Neuron (in vitro differentiated cells): ENCODE data around the gene MED13L.

Experiments used
- H2AFZ ChIP-seq: one replicate; pipeline ENCODE4 v1.6.1; 2013; ENCODE audit warnings: low read depth, mild to moderate bottlenecking, inconsistent platforms, low read length, moderate library complexity
- H3K27me3 ChIP-seq: one replicate; pipeline ENCODE4 v1.6.1; 2013; ENCODE audit warnings: low read length; ENCODE audit not compliant: insufficient read depth
- H3K36me3 ChIP-seq: one replicate; pipeline ENCODE4 v1.6.1; 2013; ENCODE audit warnings: low read length; ENCODE audit not compliant: insufficient read depth
- H3K4me1 ChIP-seq: one replicate; pipeline ENCODE4 v1.6.1; 2013; ENCODE audit warnings: low read length; ENCODE audit not compliant: insufficient read depth
- H3K4me3 ChIP-seq: 2 replicates; pipeline ENCODE4 v1.5.1; 2013; ENCODE audit warnings: mild to moderate bottlenecking, low read length, moderate library complexity
- H3K9me3 ChIP-seq: one replicate; pipeline ENCODE4 v1.6.1; 2013; ENCODE audit warnings: low read length

Gene MED13L

DNA sequence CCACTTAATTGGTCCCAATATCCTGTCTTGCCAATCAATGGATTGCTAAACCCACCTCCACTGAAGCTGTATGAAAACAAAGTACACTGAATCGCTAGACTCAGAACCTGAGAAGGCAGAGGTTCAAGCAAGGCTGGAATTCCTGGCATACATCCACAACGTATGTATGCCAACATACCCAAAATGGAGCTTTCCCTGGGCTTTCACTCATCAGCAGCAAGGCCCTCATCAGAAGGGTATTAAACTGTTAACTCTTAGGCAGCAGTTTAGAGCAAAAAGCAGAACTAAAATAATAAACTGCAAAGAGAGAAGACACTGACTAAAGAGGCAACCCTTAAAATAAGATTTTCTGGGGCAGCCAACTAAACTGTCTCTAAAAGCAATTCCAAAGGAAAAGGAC is 13.6 kb downstream of the MED13L start:
- no peaks in the 10 kb centered on the region for H3K27me3 ChIP-seq
- H3K4me1 ChIP-seq: peaks cover 7% of the 10 kb centered on the region
- H3K4me3 ChIP-seq: no peak overlapping the region
- no peaks in the 10 kb centered on the region for H3K9me3 ChIP-seq
- H2AFZ ChIP-seq: no peak overlapping the region
- H3K36me3 ChIP-seq: no peaks in the 10 kb centered on the region

GRCh38 chr12:116263431-116263830 is 14.1 kb downstream of the MED13L start:
- Histone ChIP-seq H3K9me3 (no peaks in the 10 kb centered on the region), H3K4me1 (peaks cover 7% of the 10 kb centered on the region), H3K27me3 (no peaks in the 10 kb centered on the region), H3K36me3 (no peaks in the 10 kb centered on the region), H2AFZ (no peak overlapping the region), H3K4me3 (no peak overlapping the region)

- Histone ChIP-seq H3K36me3 (no peaks in the 10 kb centered on the region), H2AFZ (no peak overlapping the region), H3K4me3 (no peak overlapping the region), H3K9me3 (no peaks in the 10 kb centered on the region), H3K27me3 (no peaks in the 10 kb centered on the region), H3K4me1 (peaks cover 7% of the 10 kb centered on the region)
These were observed 14.8 kb downstream of the MED13L start for GRCh38 chr12:116262741-116263140.

GRCh38 chr12:116261525-116262100 is 15.9 kb downstream of the MED13L start:
- Histone ChIP-seq H3K4me1 (peaks cover 4% of the 10 kb centered on the region), H3K4me3 (no peak overlapping the region), H3K36me3 (no peaks in the 10 kb centered on the region), H3K9me3 (no peaks in the 10 kb centered on the region), H3K27me3 (no peaks in the 10 kb centered on the region), H2AFZ (no peak overlapping the region)

GRCh38 chr12:116259800-116260577 is 17.5 kb downstream of the MED13L start:
- no peaks in the 10 kb centered on the region for H3K36me3 ChIP-seq
- no peaks in the 10 kb centered on the region for H3K27me3 ChIP-seq
- no peaks in the 10 kb centered on the region for H3K4me1 ChIP-seq
- no peaks in the 10 kb centered on the region for H3K9me3 ChIP-seq
- no peak overlapping the region for H2AFZ ChIP-seq
- H3K4me3 ChIP-seq: no peak overlapping the region

GRCh38 chr12:116257826-116258225 is 19.7 kb downstream of the MED13L start:
- Histone ChIP-seq H2AFZ (no peak overlapping the region), H3K36me3 (no peaks in the 10 kb centered on the region), H3K9me3 (no peaks in the 10 kb centered on the region), H3K4me1 (no peaks in the 10 kb centered on the region), H3K27me3 (no peaks in the 10 kb centered on the region), H3K4me3 (no peak overlapping the region)

GRCh38 chr12:116257215-116257614 is 20.3 kb downstream of the MED13L start:
- H3K36me3 ChIP-seq: no peaks in the 10 kb centered on the region
- H2AFZ ChIP-seq: no peak overlapping the region

DNA sequence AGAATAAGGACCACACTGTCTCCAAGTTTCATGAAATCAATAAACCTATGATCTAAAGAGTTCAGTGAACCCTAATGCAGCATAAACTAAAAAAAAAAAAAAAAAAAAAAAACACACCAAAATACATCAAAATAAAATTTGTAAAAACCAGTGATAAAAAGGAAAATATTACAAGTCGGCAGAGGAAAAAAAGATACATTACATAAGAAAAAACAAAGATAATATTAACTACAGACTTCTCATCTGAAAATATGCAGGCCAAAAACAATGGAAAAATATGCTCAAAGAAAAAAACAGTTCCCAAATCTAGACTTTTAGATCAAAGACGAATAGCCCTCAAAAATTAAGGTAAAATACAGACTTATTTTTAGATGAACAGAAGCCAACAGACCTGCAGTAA is 27.6 kb downstream of the MED13L start:
- H3K4me3 ChIP-seq: no peak overlapping the region
- H3K27me3 ChIP-seq: no peaks in the 10 kb centered on the region
- H3K4me1 ChIP-seq: no peaks in the 10 kb centered on the region
- H3K36me3 ChIP-seq: no peaks in the 10 kb centered on the region
- no peak overlapping the region for H2AFZ ChIP-seq
- peaks cover 2% of the 10 kb centered on the region for H3K9me3 ChIP-seq

More at GRCh38 chr12:116257215-116257614, 20.3 kb downstream of the MED13L start:
- H3K9me3 ChIP-seq: no peaks in the 10 kb centered on the region
- no peaks in the 10 kb centered on the region for H3K27me3 ChIP-seq
- no peaks in the 10 kb centered on the region for H3K4me1 ChIP-seq
- no peak overlapping the region for H3K4me3 ChIP-seq

DNA sequence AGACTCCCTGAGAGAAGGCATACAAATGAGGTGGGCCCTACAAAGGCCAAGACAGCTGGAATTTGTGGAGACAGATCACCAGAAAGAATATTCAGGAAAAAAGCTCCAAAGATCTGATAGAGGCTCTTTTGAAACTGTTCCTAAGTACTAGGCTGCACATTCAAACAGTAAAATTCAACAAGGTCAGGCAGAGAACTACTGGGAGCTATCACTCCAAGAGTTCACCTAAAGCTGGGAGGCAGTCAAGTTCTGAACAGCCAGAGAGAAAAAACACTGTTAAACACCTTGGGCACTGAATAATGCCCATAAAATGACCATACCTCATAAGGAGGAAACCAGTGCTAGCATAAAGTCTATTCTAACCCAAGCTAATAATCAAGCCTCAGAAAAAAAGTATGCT is 28.6 kb downstream of the MED13L start:
- Histone ChIP-seq H3K4me3 (no peak overlapping the region), H2AFZ (no peak overlapping the region), H3K27me3 (no peaks in the 10 kb centered on the region), H3K4me1 (no peaks in the 10 kb centered on the region), H3K9me3 (peaks cover 2% of the 10 kb centered on the region), H3K36me3 (no peaks in the 10 kb centered on the region)

GRCh38 chr12:116248433-116248832 is 29.1 kb downstream of the MED13L start:
- Histone ChIP-seq H3K4me3 (no peak overlapping the region), H2AFZ (no peak overlapping the region), H3K4me1 (no peaks in the 10 kb centered on the region)

GRCh38 chr12:116247377-116247776 is 30.1 kb downstream of the MED13L start:
- Histone ChIP-seq H3K9me3 (peaks cover 2% of the 10 kb centered on the region), H3K4me1 (no peaks in the 10 kb centered on the region), H2AFZ (no peak overlapping the region), H3K27me3 (no peaks in the 10 kb centered on the region), H3K4me3 (no peak overlapping the region), H3K36me3 (no peaks in the 10 kb centered on the region)

More at GRCh38 chr12:116248433-116248832, 29.1 kb downstream of the MED13L start:
- H3K36me3 ChIP-seq: no peaks in the 10 kb centered on the region
- peaks cover 2% of the 10 kb centered on the region for H3K9me3 ChIP-seq
- H3K27me3 ChIP-seq: no peaks in the 10 kb centered on the region

DNA sequence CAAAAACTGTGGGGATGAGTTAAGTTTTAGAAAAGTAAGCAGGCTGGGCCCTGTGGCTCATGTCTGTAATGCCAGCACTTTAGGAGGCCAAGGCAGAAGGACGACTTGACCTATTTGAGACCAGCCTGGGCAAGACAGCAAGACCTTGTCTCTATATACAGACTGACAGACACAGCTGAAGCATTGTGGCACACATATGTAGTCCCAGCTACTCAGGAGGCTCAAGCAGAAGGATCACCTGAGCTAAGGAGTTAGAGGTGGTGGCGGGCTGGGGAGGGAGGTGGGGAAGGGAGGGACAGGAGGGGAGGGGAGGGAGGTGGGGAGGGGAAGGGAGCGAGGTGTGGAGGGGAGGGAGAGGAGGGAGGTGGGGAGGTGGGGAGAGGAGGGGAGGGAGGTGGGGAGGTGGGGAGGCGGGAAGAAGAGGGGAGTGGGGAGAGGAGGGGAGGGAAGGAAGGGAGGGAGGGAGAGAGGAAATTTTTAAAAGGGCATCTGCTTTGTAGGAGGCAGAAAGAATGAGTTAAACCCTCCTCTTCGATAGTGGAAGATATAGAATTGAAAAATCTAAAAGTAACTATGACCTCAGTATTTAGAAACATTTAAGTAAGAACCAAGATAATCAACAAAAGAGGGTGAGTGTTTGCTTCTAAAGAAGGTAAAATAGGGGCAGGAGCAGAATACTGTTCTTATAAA is 30.9 kb downstream of the MED13L start:
- Histone ChIP-seq H3K36me3 (no peaks in the 10 kb centered on the region), H3K27me3 (no peaks in the 10 kb centered on the region), H3K4me3 (no peak overlapping the region), H2AFZ (no peak overlapping the region), H3K9me3 (peaks cover 2% of the 10 kb centered on the region), H3K4me1 (no peaks in the 10 kb centered on the region)

- Histone ChIP-seq H3K36me3 (no peaks in the 10 kb centered on the region), H3K9me3 (peaks cover 2% of the 10 kb centered on the region), H2AFZ (no peak overlapping the region), H3K27me3 (no peaks in the 10 kb centered on the region), H3K4me1 (no peaks in the 10 kb centered on the region), H3K4me3 (no peak overlapping the region)
These were observed 32.3 kb downstream of the MED13L start for GRCh38 chr12:116245189-116245588.
